ENCODE measurements around the gene NUDT2. TPM values are rescaled to one million over a fixed set of nuclear protein-coding genes. Genes with fewer than 3 reads are reported as not detected.

The NUDT2 gene
- 10 to 100 TPM; 20.6 to 29.4 TPM for total RNA-seq
- polyA plus RNA-seq (2013, experiment 1 of 2): 20.2 TPM
- polyA plus RNA-seq (2013, experiment 2 of 2): 21.4 TPM
- long read RNA-seq, experiment 1, partial matches to known transcripts: 21 of 24 reads
- long read RNA-seq, experiment 1, other reads (novel, unspliced or antisense): 3 of 24 reads
- long read RNA-seq, experiment 2, transcript NUDT2-201 (4 exons, 960 nt): major isoform, 8 of 13 reads
- long read RNA-seq, experiment 2, partial matches to known transcripts: 4 of 13 reads
- long read RNA-seq, experiment 2, other reads (novel, unspliced or antisense): 1 of 13 reads
- long read RNA-seq, experiment 3, transcript NUDT2-201 (4 exons, 960 nt): major isoform, 10 of 13 reads
- long read RNA-seq, experiment 3, partial matches to known transcripts: 3 of 13 reads
- long read RNA-seq, experiment 3, other reads (novel, unspliced or antisense): 0 of 13 reads
- long read RNA-seq, experiment 4, transcript NUDT2-201 (4 exons, 960 nt): major isoform, 92 of 105 reads
- long read RNA-seq, experiment 4, partial matches to known transcripts: 7 of 105 reads
- long read RNA-seq, experiment 4, other reads (novel, unspliced or antisense): 4 of 105 reads

DNA sequence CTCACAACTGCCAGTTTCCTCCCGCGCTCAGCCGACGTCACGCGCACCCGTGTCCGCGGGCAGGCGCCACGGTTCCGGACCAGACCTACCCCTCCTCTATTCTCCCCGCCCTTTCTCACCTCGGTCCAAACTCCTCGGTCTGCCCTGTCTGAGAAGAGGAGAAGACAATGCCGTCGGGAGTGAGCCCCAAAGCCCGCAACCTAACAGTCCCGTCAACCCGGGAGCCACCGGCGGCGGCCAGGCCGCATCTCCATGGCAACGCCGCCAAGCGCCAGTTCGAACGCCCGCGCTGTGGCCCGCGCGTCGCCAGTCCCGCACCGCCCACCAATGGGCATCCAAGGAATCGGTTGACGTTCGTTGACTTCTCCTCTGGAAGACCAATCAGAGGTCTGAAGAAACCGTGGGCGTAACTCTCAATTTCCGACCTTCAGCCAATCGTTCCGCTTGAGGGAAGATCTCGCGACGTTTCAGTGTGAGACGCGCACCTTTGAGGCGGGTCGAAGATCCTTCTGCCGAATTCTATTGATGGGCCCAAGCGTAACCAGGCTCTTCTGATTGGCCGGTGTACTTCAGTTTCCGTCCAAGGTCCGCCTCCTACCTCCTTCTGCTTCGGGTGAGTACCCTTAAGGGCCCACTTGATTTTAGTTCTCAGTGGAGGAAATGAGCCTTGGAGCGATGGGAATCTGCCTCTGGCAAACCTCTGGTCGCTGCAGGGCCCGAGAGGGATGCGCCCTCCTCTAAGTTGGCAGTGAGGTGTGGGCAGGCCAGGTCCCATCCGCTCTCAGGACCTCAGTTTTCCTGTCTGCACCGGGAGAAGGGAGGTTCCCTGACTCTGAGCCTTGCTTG is at the start of gene NUDT2, which contains the start of gene KIF24:
TSS of gene NUDT2 (plus strand) at position 583 of the 846 bp plus-strand sequence. CDS start 9,471 bp downstream, outside the sequence.
TSS of gene KIF24 (minus strand) at position 282 of the 846 bp plus-strand sequence. CDS start 17,922 bp downstream, outside the sequence.
- H3K27ac ChIP-seq (ENCODE audit: low read depth, low read length): peak within 1 kb of the TSS; percentile 89
- WGBS, 2 experiments (ENCODE audit: insufficient coverage in 1 of 2, insufficient read length in 1 of 2): 0% methylated on average over 30 to 64 of the region's 64 CpGs
- Mint-ChIP-seq H3K9me3 (no peaks in the 10 kb centered on the region), H3K36me3 (ENCODE audit: low read depth) (no peaks in the 10 kb centered on the region), H3K4me1 (peaks cover 30% of the 10 kb centered on the region), H3K27ac (peak within 1 kb of the TSS; percentile 98), H3K4me3 (peak within 1 kb of the TSS; percentile 95), H3K27me3 (ENCODE audit: insufficient read depth) (no peaks in the 10 kb centered on the region)
- H3K9ac ChIP-seq (ENCODE audit: extremely low read depth, low read length, poor library complexity, severe bottlenecking): peak within 1 kb of the TSS; percentile 96
- TF ChIP-seq, protein P1, sequence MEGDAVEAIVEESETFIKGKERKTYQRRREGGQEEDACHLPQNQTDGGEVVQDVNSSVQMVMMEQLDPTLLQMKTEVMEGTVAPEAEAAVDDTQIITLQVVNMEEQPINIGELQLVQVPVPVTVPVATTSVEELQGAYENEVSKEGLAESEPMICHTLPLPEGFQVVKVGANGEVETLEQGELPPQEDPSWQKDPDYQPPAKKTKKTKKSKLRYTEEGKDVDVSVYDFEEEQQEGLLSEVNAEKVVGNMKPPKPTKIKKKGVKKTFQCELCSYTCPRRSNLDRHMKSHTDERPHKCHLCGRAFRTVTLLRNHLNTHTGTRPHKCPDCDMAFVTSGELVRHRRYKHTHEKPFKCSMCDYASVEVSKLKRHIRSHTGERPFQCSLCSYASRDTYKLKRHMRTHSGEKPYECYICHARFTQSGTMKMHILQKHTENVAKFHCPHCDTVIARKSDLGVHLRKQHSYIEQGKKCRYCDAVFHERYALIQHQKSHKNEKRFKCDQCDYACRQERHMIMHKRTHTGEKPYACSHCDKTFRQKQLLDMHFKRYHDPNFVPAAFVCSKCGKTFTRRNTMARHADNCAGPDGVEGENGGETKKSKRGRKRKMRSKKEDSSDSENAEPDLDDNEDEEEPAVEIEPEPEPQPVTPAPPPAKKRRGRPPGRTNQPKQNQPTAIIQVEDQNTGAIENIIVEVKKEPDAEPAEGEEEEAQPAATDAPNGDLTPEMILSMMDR (conservative IDR thresholded peaks at IDR 0.05): no peak
- H3K9me3 ChIP-seq (ENCODE audit: control insufficient read depth, low read length): no peaks in the 10 kb centered on the region
- H3K4me3 ChIP-seq (ENCODE audit: low read length): peak within 1 kb of the TSS; percentile 97
- DNase-seq: peak; percentile 98
- no peaks in the 10 kb centered on the region for H3K27me3 ChIP-seq (ENCODE audit: control insufficient read depth, insufficient read depth, low read length, poor library complexity, severe bottlenecking)
- H3K4me1 ChIP-seq (ENCODE audit: control insufficient read depth, insufficient read depth, low read length): peaks cover 10% of the 10 kb centered on the region
- H3K36me3 ChIP-seq (ENCODE audit: control insufficient read depth, insufficient read depth, low read length): no peaks in the 10 kb centered on the region

GRCh38 chr9:34282096-34282495 is 47.3 kb upstream of the NUDT2 start:
- no peak overlapping the region for H3K4me3 Mint-ChIP-seq
- peaks cover 19% of the 10 kb centered on the region for H3K36me3 Mint-ChIP-seq (ENCODE audit: low read depth)
- WGBS, 2 experiments (ENCODE audit: insufficient coverage in 1 of 2, insufficient read length in 1 of 2): 100% methylated on average over 1 of the region's 1 CpG; no CpG with 5 or more reads in 1 of the 2 experiments
- H3K9ac ChIP-seq (ENCODE audit: extremely low read depth, low read length, poor library complexity, severe bottlenecking): no peak overlapping the region
- H3K9me3 Mint-ChIP-seq: no peaks in the 10 kb centered on the region
- no peak overlapping the region for H3K27ac Mint-ChIP-seq
- no peaks in the 10 kb centered on the region for H3K36me3 ChIP-seq (ENCODE audit: control insufficient read depth, insufficient read depth, low read length)
- H3K4me3 ChIP-seq (ENCODE audit: low read length): no peak overlapping the region
- H3K4me1 Mint-ChIP-seq: no peaks in the 10 kb centered on the region
- no peaks in the 10 kb centered on the region for H3K9me3 ChIP-seq (ENCODE audit: control insufficient read depth, low read length)
- DNase-seq: no peak
- H3K27me3 ChIP-seq (ENCODE audit: control insufficient read depth, insufficient read depth, low read length, poor library complexity, severe bottlenecking): no peaks in the 10 kb centered on the region
- no peaks in the 10 kb centered on the region for H3K4me1 ChIP-seq (ENCODE audit: control insufficient read depth, insufficient read depth, low read length)
- TF ChIP-seq, protein P1 (conservative IDR thresholded peaks at IDR 0.05): no peak
- H3K27me3 Mint-ChIP-seq (ENCODE audit: insufficient read depth): no peaks in the 10 kb centered on the region
- H3K27ac ChIP-seq (ENCODE audit: low read depth, low read length): no peak overlapping the region

- H3K9ac ChIP-seq (ENCODE audit: extremely low read depth, low read length, poor library complexity, severe bottlenecking): no peak overlapping the region
- H3K9me3 ChIP-seq (ENCODE audit: control insufficient read depth, low read length): no peaks in the 10 kb centered on the region
- WGBS, 2 experiments (ENCODE audit: insufficient coverage in 1 of 2, insufficient read length in 1 of 2): 96% methylated on average over 2 of the region's 2 CpGs; no CpG with 5 or more reads in 1 of the 2 experiments
- H3K4me1 Mint-ChIP-seq: no peaks in the 10 kb centered on the region
- no peak overlapping the region for H3K4me3 ChIP-seq (ENCODE audit: low read length)
- no peak overlapping the region for H3K4me3 Mint-ChIP-seq
- no peaks in the 10 kb centered on the region for H3K27me3 ChIP-seq (ENCODE audit: control insufficient read depth, insufficient read depth, low read length, poor library complexity, severe bottlenecking)
- H3K27ac Mint-ChIP-seq: no peak overlapping the region
- TF ChIP-seq, protein P1 (conservative IDR thresholded peaks at IDR 0.05): no peak
- no peaks in the 10 kb centered on the region for H3K36me3 ChIP-seq (ENCODE audit: control insufficient read depth, insufficient read depth, low read length)
- H3K36me3 Mint-ChIP-seq (ENCODE audit: low read depth): peaks cover 12% of the 10 kb centered on the region
- H3K9me3 Mint-ChIP-seq: no peaks in the 10 kb centered on the region
- no peak overlapping the region for H3K27ac ChIP-seq (ENCODE audit: low read depth, low read length)
- DNase-seq: no peak
- no peaks in the 10 kb centered on the region for H3K27me3 Mint-ChIP-seq (ENCODE audit: insufficient read depth)
- no peaks in the 10 kb centered on the region for H3K4me1 ChIP-seq (ENCODE audit: control insufficient read depth, insufficient read depth, low read length)
Measured at GRCh38 chr9:34289159-34289558, 40.2 kb upstream of the NUDT2 start.

All from endodermal cell (in vitro differentiated cells).